HG02938 (cell line): Measurements from ENCODE around the gene IREB2.

Experiments
- ATAC-seq: cut with Tn5 transposase; IDR thresholded peaks from one replicate; pipeline ENCODE4 v1.9.1; 2021; ENCODE audit warnings: mild to moderate bottlenecking, moderate library complexity; ENCODE audit not compliant: unreplicated experiment

The IREB2 gene

DNA sequence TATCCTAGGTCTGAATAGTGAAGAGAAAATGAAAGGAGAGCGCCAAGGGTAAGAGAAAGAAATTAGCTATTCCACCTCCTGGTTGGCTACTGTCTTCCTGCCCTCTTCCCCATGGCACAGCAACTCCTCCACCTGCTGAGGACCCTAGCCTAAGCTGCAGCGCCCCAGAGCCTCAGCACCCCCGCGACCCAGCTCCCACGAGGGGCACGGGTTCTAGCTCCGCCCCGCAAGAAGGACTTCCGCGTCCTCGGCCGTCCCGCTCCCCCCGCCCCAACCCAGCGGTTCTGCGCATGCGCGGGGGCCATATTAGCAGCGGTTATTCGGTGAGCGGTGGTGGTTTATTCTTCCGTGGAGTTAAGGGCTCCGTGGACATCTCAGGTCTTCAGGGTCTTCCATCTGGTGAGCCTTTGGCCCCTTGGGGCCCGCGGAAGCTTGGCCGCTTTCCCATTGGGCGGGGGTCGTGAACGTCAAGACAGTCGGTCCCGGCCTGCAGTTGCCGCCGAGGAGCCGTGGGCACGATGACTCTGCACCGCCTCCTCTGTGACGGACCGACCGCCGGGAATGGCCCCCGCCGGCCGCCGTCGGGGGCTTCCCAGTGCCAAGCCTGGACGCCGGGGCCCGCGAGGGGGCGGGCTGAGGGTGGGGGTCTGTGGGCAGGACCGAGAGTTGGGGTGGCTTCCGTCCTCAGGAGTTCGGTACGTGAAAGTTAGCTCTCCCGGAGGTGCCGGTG lies 102.3 kb downstream of the IREB2 start, which contains the start of gene PSMA4:
TSS of gene PSMA4 (plus strand) at position 304 of the 730 bp plus-strand sequence. CDS start 1,484 bp downstream, outside the sequence.
- ATAC-seq, result peak; percentile 73

DNA sequence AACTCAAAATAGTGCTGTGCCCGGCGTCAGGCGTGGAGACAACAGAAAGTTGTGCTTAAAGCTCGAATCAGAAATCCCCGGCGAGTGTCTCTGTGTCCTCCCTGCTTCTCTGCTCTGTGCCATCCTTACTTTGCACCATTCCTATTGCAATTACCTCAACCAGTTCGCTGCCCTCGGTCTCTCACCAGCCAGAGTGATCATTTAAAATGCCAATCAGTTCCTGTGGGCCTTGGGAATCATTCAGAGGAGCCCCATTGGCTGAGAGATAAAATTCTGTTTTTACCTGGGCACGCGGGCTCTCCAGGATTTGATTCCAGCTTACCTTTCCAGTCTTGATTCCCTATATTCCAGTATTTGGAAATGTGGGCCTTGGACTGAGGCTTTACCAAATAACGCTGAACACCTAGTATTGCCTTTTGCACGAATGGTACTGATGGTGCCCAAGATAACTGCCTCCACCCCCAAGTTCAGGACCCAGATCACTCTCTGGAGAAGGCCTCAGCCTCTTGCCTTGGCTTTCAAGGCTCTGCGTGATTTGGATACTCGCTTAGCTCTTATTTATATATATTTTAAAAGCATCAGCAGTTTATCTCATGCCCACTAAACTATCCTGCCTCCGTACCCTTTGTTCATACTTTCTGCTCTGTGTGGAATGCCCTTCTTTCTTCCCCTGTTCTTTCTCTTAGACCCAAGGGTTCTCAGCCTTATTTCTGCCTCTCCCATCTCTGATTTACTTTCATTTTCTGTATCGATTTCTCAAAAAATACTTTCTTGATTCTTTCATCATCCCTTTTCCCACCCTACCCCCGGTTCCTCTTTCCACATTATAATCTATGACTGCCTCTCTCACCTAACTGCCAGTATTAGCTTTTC lies 103.1 kb downstream of the IREB2 start:
- no peak for ATAC-seq

DNA sequence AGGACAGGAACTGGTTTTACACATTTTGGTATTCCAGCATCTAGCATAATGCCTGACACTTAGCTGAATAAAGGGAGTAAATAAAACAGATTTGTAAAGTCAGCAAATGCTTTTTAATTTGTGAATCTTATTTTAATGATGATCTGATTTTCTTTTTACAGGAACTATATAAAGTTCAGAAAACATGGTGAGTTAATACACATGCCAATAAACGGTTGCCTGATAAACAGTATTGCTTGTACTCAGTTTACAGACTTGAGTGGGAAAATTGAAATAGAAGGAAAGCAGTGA lies 103.7 kb downstream of the IREB2 start:
- ATAC-seq, result no peak

DNA sequence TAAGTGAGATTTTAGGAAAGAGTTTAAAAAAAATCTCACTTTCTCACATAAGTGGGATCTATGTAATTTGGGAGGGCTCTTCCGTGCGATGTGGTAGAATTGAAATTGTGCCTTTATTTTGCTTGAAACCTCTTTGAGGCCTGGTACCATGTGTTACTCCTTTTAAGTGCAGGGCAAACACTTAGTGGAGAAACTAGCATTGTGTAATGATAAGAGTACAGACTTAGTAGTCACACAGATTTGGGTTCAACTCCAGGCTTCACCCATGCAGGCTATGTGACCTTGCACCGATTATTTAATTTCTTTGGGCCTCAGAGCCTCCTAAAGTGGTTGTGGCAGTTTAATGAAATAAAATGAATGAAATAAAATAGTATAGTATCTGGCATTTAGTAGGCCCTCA lies 104.6 kb downstream of the IREB2 start:
- no peak for ATAC-seq

DNA sequence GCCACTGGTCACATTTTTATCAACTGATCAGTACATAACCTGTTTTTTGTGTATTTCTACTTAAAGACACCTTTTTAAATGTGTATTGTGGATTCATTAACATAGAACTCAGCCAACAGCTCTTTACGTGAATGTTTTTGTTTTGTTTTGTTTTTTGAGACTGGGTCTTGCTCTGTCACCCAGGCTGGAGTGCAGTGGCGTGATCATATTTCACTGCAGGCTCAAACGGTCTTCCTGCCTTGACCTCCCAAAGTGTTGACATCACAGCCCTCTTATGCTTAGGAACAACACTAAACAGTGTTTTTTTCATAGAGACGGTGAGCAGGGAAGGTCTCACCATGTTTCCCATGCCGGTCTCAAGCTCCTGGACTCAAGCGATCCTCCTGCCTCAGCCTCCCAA lies 112.2 kb downstream of the IREB2 start:
- ATAC-seq, result no peak

DNA sequence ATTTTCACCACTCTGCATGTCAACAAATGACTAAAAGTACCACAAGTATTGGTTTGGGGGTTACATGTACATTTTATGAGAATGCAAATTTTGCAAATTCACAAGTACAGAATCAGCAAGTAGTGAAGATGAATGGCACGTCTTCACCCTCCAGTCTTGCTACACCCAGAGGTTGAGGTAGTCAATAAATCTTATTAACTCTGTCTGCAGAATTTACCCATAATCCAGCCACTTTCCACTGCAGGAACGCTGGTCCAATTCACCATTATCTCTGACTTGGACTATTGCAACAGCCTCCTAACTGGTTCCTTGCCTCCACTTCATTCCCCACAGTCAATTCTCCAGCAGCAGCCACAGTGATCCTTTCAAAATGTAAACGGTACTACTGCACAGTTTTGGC lies 112.8 kb downstream of the IREB2 start:
- ATAC-seq, result no peak
